NCI-H2081 (cell line): ENCODE measurements around the gene DNAJC25.

ENCODE experiments used
- DNase-seq, 2 experiments: peaks; one replicate each; lab custom pipeline; 2025; lab: John Stamatoyannopoulos, UW

Gene DNAJC25

DNA sequence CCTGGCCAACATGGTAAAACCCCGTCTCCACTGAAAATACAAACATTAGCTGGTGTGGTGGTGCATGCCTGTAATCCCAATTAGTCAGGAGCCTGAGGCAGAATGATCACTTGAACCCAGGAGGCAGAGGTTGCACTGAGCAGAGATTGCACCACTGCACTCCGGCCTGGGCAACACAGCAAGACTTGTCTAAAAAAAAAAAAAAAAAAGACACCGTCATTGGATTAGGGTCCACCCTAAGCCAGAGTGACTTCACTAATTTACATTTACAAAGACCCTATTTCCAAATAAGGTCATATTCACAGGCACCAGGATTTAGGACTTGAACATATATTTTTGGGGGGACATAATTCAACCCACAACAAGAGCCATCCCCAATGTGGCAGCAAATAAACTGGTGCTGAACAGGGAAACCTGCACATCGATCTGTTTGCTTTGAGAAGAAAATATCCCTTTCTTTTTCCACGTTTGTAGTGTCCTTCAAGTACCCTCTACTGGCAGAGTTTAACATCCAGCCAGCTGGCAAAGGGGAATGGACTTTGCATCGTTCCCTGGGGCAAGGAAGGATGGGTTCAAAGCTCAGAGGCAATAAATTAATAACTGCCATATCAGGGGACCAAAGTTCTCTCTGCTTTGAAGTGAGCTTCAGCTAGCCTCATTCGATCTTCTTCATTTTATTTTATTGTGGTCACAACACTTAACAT lies 3.7 kb upstream of the DNAJC25 start:
- no peak for DNase-seq

- no peak for DNase-seq
These were observed 2.7 kb upstream of the DNAJC25 start for GRCh38 chr9:111628411-111628810.

DNA sequence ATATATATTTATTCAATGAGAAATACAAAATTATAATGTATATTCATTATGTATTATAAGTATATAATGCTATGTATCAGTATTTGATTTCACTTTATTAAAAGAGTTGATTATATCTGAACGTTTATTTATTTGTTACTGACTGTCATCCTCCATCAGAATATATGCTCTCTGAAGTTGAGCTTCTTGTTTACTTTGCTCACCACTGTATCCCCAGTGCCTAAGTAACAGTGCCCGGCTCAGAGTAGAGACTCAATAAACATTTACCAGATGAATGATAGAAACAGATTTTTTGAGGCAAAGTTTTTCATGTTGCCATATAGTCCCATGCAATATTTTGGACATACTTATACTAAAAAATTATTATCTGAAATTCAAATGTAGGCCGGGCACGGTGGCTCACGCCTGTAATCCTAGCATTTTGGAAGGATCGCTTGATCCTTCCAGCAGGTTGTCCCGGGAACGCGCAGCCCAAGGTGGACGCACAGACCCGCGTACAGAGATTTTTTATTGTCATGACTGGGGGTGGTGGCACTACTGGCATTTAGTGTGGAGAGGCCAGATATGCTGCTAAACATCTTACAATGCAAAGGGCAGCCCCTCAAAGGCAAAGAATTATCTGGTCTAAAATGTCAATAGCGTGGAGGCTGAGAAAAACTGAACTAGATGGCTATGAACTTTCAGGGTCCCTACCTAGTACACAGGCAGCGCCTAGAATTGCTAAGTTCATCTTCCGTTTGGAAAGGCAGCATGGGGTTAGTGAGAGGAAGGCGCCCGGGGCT lies 761 bp upstream of the DNAJC25 start:
- no peak for DNase-seq

DNA sequence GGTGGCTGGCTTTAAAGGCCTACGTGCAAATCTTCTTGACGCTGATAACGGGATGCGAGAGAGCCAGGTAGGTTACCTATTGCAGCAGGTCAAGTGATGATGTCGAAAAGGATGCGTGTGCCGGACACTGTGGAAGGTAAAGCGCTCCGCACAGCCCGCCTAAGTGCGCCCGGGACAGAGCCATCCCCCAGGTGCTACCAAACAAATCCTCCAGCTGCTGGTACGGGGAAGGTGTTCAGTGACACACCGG lies 245 bp upstream of the DNAJC25 start:
- no peak for DNase-seq

DNA sequence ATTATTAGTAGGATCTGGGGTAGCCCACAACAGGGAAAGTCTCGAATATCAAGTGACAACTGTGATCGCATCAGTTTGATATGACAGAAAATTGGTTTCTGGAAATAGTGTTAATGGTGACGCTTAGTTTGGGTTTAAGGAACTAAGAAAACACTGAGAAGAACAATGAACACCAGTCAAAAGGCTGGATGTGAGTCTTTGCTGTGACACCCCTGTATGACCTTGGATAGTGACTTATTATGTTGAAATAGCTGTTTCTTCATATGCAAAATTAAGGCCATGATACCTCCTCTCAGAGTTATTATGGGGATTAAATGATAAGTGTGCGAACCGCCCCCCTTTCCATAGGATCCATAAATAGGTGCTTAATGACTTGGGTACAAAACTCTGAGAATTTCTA lies 926 bp downstream of the DNAJC25 start:
- no peak for DNase-seq

DNA sequence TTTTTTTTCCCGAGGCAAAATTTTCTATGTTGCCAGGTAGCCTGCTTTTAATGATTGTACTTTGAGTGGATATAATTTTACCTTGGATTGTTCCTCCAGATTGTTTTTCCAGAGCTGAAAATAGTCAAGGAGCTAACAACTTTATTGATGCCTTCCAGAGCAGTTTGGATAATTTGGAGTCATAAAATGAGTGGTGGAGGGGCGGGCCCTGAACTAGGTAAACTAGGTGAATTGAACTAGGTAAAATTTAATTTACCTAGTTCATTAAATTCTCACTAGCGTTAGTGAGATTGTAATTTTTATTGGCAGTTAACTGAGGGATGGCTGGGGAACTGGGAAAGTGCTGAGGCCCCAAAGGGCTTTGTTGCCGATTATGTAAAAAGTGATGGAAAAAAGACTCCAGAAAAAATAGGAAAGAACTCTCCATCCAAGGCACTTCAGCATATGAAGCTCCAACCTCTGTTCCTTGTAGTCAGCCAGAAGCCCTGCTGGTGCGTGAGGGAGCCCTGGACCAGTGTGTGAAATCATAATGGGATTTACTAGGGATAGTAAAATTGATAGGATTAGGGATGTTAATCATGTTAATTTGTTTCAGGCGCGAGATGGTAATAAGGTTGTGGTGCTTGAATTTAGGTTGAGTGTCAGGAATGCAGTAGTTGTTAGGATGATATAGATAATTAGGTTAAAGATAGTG lies 1.7 kb downstream of the DNAJC25 start:
- no peak for DNase-seq

- no peak for DNase-seq
These were observed 2.2 kb downstream of the DNAJC25 start for GRCh38 chr9:111633389-111633736.

DNA sequence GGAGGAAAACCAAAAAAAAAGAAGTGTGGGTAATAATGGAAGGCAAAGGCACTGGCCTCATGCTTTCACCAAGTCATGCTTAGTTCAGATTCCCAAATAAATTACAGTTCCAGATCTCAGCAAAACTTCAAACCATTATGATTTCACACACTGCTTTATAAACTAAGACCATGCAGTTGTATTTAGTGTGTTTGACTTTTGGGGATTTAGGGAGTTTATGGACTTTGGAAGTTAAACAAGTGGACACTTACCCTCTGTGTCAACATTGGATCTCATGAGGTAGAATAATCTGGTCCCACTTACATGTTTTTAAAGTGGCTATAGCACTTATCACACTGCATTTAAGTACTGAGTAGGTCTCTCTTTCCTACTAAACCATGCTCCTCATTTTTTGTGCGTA lies 3.7 kb downstream of the DNAJC25 start:
- DNase-seq = no peak

DNA sequence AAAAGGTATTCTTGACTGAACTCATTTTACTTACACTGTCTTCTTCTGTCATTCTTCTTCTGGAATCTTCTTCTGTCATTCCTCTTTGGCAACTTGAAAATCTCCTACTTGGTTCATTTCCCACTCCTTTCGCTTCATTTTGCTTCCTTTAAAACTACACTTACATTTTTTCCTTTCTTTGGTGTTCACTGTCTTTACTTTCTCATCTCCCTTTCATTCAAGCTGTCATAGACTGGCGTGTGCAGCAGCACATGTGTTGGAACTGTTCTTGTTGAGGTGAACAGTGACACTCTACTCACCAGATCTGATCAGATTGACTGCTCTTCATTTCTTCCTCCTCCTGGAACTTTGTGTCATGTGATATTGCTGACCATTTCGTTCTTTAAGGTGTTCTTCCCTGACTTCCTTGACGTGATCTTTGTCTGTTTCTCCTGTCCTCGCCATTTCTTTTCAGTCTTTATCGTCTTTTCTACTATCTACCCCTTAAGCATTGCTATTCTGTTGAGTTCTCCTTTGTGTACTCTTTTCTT lies 6.4 kb downstream of the DNAJC25 start:
- no peak for DNase-seq

GRCh38 chr9:111644195-111644772 lies 13.2 kb downstream of the DNAJC25 start:
- DNase-seq = no peak

- DNase-seq = no peak
These were observed 14.7 kb downstream of the DNAJC25 start for GRCh38 chr9:111645806-111646205.

GRCh38 chr9:111646417-111646816 lies 15.3 kb downstream of the DNAJC25 start:
- no peak for DNase-seq

DNA sequence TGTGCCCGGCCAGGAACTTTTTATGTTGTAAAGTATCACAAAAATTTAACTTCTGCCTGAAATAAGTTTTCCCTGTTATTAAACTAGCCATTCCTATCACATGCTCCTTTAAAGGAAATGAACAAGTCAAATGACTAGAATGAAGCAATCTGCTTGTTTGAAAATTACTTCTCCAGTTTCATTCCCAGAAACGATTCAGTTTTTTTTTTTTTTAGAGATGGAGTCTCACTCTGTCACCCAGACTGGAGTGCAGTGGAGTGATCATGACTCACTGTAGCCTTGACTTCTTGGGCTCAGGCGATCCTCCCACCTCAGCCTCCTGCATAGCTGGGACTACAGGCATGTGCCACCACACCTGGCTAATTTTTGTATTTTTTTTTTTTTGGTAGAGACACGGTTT lies 16.9 kb downstream of the DNAJC25 start:
- no peak for DNase-seq

DNA sequence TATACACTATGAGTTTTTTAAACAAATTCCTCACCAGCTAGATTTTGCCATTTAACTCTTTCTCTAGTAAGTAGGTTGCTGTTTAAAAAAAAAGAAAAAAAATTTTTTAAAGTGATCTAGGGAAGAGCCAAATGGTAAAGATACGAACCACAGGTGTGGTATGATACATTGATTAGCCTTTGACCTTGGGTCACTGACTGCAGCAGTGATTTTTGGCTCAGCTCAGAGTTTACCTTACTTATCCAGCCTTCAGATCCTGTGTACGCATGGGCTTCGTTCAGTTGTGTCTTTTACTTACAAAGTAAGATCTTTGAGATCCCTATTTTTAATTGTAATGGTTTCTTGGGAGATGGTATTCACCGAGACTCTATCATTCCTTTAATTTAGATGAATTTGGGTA lies 17.9 kb downstream of the DNAJC25 start:
- no peak for DNase-seq

DNA sequence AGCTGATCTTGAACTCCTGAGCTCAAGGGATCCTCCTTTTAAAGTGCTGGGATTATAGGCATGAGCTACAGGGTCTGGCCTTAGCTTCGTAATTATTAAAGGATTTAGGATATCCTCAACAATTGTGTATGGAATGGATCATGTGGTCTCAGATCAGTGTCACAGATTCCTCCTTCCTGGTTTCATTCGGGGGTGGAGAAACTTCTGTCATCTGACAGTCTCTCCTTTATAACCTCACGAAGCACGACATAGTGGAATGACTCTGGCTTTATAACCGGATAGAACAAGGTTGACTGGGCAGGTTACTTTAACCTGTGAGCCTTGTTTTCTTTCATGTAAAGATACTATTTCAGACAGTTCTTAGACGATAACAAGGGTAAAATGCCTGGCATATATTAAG lies 25.9 kb downstream of the DNAJC25 start:
- DNase-seq = no peak

- DNase-seq = no peak
These were observed 27.8 kb downstream of the DNAJC25 start for GRCh38 chr9:111658943-111659342.

GRCh38 chr9:111659691-111660090 lies 28.6 kb downstream of the DNAJC25 start:
- DNase-seq = no peak

- DNase-seq = peak; percentile 52 to 76
These were observed 30.1 kb downstream of the DNAJC25 start, which contains the start of gene GNG10 for GRCh38 chr9:111661150-111661801. GNG10 (plus strand) TSS chr9:111661605; CDS start chr9:111661635, 30 bp downstream.

DNA sequence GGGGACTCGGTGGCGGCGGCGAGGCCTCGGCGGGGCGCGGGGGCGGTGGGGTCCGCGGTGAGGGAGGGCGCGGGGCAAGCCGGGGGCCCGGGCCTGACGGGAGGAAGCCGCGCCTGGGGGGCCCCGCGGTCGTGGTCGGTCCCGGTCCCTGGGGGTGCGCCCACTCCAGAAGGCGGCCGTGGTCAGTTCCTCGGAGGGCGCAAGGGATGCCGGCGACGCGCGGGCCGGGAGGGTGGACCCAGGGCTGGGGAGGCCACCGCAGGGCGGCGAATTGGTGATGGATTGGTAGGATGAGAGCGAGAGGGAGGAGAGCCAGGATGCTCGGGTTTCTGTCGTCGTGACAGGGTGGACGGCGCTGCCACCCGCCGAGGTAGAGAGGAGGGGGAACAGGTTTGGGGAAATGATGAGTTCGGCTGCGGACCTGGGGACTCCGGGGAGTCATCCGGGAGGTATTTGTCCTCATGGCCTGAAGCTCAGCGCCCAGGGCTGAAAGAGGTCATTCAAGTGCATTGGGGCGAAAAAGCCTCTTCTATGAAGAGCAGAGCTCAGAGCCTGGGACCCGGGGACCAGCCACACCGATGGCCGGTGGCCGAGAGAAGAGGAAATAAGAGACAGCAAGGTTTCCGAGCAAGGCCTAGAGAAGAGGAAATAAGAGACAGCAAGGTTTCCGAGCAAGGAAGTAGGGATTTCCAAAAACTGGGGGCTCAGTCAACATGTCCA lies 30.8 kb downstream of the DNAJC25 start:
- peak in 1 of 2 experiments; percentile 33 for DNase-seq

GRCh38 chr9:111662576-111663300 lies 31.6 kb downstream of the DNAJC25 start:
- DNase-seq = no peak

- DNase-seq = no peak
These were observed 32.2 kb downstream of the DNAJC25 start for GRCh38 chr9:111663301-111663823.
